Hematopoietic multipotent progenitor cell treated with erythropoietin and hydrocortisone succinate and interleukin-3 and kit ligand, for 4 days (in vitro differentiated cells): ENCODE data around the gene RIC1.
"Not testable (repeated sequence)": the region's sequence is repeated elsewhere in the genome, so short reads cannot be mapped to it uniquely, and the experiment has no call there.

Source experiments
- DNase-seq: peaks from one replicate; pipeline ENCODE4 v3.0.0-alpha.2; 2015

RIC1 gene

GRCh38 chr9:5628530-5629311 is at the start of gene RIC1:
TSS of gene RIC1 (plus strand) at chr9:5629107. CDS start at chr9:5629310, 203 bp downstream.
- peak; percentile 97 for DNase-seq

- peak; percentile 54 for DNase-seq
Observed at GRCh38 chr9:5579881-5580280, 49.0 kb upstream of the RIC1 start.

- no peak for DNase-seq
Observed at GRCh38 chr9:5580650-5581049, 48.3 kb upstream of the RIC1 start.

- DNase-seq = not testable (repeated sequence)
Observed at GRCh38 chr9:5581706-5582105, 47.2 kb upstream of the RIC1 start.

GRCh38 chr9:5582835-5583195 is 46.1 kb upstream of the RIC1 start:
- DNase-seq = no peak

GRCh38 chr9:5586391-5586802 is 42.5 kb upstream of the RIC1 start:
- DNase-seq = no peak

GRCh38 chr9:5587024-5587423 is 41.9 kb upstream of the RIC1 start:
- no peak for DNase-seq

GRCh38 chr9:5592231-5592630 is 36.7 kb upstream of the RIC1 start:
- DNase-seq = no peak

- DNase-seq = no peak
Observed at GRCh38 chr9:5592904-5593303, 36.0 kb upstream of the RIC1 start.

GRCh38 chr9:5593904-5594303 is 35.0 kb upstream of the RIC1 start:
- peak; percentile 35 for DNase-seq

- no peak for DNase-seq
Observed at GRCh38 chr9:5596173-5596572, 32.7 kb upstream of the RIC1 start.

GRCh38 chr9:5608298-5609225 is 20.3 kb upstream of the RIC1 start:
- peak; percentile 60 for DNase-seq

- DNase-seq = no peak
Observed at GRCh38 chr9:5609226-5609596, 19.7 kb upstream of the RIC1 start.

GRCh38 chr9:5610491-5610890 is 18.4 kb upstream of the RIC1 start:
- DNase-seq = no peak

GRCh38 chr9:5611321-5612184 is 17.4 kb upstream of the RIC1 start:
- DNase-seq = no peak

GRCh38 chr9:5612185-5612530 is 16.7 kb upstream of the RIC1 start:
- DNase-seq = no peak

- no peak for DNase-seq
Observed at GRCh38 chr9:5614192-5614591, 14.7 kb upstream of the RIC1 start.

- DNase-seq = no peak
Observed at GRCh38 chr9:5614985-5615384, 13.9 kb upstream of the RIC1 start.

GRCh38 chr9:5617749-5618148 is 11.2 kb upstream of the RIC1 start:
- DNase-seq = peak; percentile 56

- no peak for DNase-seq
Observed at GRCh38 chr9:5620494-5620893, 8.4 kb upstream of the RIC1 start.

- DNase-seq = no peak
Observed at GRCh38 chr9:5621327-5621726, 7.6 kb upstream of the RIC1 start.

GRCh38 chr9:5622016-5622415 is 6.9 kb upstream of the RIC1 start:
- no peak for DNase-seq

GRCh38 chr9:5624655-5625054 is 4.3 kb upstream of the RIC1 start:
- DNase-seq = no peak
